ENCODE results near the gene BMERB1.
"Not testable (repeated sequence)": the region's sequence is repeated elsewhere in the genome, so short reads cannot be mapped to it uniquely, and the experiment has no call there.

Gene BMERB1

DNA sequence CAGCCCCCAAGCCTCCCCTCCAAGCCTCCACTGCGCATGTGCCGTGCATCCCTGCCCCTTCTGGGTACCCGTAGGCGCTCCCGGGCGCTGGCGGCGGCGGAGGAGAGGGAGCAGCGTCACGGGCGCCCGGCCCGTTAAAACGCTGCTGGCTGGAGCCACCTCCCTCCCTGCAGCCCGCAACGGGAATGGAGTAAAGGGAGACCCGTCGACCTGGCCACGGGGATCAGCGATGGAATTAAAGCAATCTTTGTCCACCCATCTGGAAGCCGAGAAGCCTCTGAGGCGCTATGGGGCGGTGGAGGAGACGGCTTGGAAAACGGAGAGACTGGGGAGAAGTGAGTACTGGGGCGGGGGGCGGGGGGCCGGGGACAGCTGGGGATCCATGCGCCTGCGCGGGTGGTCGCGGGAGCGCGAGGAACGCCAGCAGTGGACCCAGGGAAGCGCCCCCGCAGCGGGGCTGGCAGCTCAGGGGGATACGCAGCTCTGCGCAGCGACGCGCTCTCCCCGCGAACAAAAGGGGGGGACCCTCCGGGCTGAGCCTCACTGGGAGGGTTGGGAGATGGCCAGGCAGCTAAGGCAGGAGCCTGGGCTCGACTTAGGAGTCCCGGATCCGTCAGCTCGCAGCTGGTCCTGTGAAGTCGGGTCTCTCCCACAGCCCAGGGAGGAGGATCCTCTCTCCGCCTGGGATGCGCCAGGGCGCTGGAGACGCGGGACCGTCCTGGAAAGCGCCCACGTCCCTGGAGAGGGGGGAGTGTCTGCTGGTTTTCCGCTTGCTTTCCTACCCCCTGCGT is at the start of gene BMERB1:
Gene BMERB1 (plus strand): TSS at position 164 of the 791 bp plus-strand sequence. CDS start 66 bp downstream, at position 230.
- DNase-seq = peak; percentile 88

DNA sequence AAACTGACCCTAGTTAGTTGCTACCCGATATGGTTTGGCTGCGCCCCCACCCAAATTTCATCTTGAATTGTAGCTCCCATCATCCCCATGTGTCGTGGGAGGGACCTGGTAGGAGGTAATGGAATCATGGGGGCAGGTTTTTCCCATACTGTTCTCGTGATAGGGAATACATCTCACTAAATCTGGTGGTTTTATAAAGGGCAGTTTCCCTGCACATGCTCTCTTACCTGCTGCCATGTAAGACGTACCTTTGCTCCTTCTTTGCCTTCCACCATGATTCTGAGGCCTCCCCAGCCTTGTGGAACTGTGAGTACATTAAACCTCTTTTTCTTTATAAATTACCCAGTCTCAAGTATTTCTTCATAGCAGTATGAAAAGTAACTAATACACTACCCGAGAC is 46.3 kb upstream of the BMERB1 start:
- DNase-seq = not testable (repeated sequence)

DNA sequence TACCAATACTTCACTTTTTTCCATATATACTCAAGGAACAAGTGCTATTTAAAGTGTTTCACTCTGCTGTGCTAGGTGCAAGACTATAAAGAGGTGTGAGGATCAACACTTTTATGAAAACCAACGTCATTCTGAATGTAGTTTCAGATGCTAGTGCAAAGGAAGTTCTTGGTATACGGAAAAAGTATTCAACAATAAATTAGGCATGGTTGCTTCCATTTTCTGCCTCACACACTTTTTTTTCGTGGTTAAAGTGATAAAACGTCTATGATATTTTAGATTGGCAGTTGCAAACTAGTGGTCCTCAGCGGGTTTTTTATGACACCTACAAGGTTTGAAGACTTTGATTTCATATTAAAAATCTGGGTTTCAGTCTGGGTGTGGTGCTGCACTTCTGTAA is 44.5 kb upstream of the BMERB1 start:
- DNase-seq = not testable (repeated sequence)

DNA sequence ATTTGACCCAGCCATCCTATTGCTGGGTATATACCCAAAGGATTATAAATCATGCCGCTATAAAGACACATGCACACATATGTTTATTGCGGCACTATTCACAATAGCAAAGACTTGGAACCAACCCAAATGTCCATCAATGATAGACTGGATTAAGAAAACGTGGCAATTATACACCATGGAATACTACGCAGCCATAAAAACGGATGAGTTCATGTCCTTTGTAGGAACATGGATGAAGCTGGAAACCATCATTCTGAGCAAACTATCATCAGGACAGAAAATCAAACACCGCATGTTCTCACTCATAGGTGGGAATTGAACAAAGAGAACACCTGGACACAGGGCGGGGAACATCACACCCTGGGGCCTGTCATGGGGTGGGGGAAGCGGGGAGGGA is 41.4 kb upstream of the BMERB1 start:
- not testable (repeated sequence) for DNase-seq

DNA sequence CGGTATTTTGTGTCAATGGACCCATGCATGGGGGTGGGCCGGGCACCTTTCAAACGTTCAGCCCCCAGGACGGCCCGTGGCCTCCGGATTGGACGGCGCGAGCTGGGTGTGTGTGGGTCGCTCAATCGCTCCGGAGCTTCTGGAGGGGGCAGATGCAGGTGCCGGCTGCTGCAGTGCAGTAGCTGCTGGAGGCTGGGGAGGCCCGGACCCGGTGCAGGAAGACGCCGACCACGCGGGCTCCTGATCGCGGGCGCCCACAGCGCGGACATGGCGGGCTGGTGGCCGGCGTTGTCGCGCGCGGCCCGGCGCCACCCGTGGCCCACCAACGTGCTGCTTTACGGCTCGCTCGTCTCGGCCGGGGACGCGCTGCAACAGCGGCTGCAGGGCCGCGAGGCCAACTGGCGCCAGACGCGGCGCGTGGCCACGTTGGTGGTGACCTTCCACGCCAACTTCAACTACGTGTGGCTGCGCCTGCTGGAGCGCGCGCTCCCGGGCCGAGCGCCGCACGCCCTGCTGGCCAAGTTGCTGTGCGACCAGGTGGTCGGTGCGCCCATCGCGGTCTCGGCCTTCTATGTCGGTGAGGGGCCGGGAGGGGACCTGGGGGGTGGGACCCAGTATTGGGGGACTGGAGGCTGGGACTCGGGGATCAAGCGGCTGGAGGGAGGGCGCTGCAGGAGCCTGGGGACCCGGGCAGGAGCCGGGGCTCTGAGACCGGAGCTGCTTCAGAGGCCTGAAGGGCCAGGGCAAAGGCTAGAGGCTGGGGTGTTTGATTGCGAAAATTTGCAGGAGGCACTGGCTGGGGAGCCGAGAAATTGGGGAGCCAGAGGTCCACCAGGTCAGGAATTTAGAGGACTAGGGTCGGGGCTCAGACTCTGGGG is 38.5 kb upstream of the BMERB1 start, which contains the start of gene MPV17L:
Gene MPV17L (plus strand): TSS at position 124 of the 878 bp plus-strand sequence. CDS start 144 bp downstream, at position 268.
- DNase-seq = peak; percentile 60

DNA sequence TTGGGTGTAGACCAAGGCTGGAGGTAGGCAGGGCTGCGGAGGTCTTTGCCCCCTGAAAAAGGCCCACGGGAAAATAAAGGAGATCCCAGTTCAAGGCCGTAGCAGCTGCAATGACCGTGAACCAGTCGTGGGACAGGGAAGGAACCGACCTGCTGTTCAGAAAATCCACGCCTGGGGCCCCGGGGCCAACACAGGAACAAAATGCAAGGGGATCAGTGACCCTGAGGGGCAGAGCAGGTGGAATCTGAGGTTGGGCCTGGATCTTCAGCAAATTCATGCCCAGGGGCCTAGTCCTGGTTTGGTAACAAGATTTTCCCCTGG is 37.9 kb upstream of the BMERB1 start:
- not testable (repeated sequence) for DNase-seq

DNA sequence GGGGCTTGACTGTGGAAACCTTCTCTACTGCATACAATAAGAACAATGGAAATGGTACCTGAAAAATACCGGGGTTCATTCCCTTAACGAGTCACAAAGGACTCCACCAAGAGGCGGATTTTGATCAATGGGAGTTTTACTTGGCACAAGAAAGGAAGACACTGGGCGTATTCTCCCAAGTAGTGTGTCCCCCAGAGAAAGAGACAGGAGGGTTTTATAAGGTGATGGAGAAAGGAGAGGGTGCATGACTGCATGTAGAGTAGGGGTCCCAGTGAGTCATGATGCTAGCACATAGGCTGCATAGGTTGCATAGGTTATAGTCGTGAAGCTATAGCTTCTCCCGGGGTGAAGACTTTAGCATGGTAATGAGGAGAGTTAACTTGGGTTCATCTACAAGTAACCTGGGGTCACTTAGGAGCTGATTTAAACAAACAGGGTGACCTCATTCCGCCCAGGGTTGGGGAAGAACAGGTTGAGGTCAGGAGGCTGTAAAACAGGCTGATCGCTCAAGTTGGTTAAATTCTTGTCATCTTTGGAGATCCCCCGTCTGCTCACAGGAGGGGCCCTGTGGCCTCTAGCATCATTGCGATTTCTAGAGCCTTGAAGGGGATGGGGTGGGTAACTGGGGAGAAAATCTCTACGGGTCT is 37.3 kb upstream of the BMERB1 start:
- no peak for DNase-seq

DNA sequence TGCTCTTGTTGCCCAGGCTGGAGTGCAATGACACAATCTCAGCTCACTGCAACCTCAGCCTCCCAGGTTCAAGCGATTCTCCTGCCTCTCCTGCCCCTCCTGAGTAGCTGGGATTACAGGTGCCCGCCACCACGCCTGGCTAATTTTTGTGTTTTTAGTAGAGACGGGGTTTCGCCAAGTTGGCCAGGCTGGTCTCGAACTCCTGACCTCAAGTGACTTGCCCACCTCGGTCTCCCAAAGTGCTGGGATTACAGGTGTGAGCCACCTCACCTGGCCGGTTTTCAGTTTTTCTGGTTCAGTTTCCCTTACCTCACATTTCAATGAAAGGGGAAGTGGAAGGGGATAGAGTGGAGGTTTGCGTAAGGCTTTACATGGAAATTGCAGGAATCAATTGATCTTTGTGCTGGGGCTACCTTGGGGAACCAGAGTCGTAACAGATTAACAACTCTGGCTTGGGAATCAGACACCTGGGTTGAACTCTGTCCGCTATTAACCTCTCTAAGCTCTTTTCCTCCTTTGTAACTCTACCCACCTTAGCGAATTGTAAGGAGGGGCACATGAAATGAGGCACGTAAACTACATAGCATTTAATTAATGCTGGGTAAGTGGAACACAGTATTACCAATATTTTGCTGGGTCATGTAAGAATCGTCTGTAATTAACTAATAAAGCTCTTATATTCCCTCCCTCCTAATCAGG is 35.6 kb upstream of the BMERB1 start:
- no peak for DNase-seq

DNA sequence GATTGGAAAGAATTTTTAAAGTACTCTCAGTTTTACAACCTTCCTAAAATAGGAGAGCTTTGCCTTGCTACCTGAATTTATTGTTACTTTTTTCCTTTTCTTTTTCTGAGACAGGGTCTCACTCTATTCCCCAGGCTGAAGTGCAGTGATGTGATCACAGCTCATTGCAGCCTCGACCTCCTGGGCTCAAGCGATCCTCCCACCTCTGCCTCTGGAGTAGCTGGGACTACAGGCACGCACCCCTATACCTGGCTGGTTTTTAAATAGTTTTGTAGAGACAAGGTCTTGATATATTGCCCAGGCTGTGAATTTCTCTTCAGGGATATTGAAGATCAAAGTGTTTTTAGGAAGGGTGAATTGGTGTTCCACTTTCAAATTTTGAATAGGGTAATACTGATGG is 35.1 kb upstream of the BMERB1 start:
- no peak for DNase-seq

DNA sequence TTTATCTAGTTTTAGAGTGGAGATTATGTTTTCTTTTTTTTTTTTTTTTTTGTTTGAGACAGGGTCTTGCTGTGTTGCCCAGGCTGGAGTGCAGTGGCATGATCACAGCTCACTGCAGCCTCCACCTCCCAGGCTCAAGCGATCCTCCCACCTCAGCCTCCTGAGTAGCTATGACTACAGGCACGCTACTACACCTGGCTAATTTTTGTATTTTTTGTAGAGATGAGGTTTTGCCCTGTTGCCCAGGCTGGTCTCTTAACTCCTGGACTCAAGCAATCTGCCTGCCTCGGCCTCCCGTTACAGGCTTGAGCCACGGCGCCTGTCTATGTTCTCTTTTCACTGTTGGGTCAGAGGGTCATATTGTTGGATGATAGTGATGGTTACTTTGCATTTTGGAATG is 34.1 kb upstream of the BMERB1 start:
- not testable (repeated sequence) for DNase-seq

DNA sequence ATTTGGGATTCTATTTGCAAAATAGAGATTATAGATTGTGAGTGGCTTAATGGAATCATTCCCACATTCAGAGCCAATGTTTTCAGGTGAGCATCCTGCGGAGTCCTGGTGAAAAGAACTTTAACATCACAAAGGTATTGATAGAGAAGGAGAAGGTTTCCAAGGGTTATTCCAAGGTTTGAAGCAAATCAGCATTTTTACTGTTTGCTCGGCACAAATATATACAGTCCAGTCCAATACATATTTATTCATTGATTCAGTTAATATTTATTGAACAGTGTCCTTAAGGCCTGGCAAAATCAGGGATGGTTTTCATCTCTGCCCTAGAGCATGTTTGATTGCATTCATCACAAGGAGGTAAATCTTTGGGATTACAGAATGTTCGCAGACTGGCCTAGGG is 32.4 kb upstream of the BMERB1 start:
- no peak for DNase-seq

DNA sequence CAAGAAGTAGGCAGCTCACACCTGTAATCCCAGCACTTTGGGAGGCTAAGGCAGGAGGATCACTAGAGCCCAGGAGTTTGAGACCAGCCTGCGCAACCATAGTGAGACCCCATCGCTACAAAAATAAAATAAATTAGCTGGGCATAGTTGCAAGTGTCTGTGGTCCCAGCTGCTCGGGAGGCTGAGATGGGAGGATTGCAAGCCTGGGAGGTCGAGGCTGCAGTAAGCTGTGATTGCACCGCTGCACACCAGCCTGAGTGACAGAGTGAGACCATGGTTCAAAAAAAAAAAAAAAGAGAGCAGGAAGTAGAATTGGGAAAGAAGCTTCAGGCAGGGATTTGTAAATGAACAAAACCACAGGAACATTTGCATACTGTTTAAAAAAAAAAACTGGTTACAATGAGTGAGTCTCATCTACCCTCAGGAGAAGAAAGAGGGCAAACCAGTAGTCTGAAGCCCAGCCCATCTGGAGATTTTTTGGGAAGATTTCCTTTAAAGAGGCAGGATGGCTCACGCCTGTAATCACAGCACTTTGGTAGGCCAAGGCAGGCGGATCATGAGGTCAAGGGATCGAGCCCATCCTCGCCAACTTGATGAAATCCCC is 30.9 kb upstream of the BMERB1 start:
- DNase-seq = no peak

DNA sequence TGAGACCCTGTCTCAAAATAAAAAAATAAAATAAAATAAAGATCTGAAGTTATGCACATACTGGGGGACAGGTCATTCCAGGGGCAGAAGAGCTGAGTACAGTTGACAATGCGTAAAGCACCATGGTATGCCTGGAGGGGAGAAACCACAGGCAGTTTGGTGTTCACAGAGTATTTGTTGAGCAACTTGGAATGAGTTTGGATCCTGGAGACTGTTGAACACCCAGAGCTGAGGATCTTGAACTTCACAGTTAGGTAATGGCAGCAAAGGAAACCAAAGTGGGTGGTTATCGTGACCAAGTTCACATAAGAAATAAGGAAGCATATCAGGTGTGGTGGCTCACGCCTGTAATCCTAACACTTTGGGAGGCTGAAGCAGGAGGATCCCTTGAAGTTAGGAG is 30.3 kb upstream of the BMERB1 start:
- not testable (repeated sequence) for DNase-seq

DNA sequence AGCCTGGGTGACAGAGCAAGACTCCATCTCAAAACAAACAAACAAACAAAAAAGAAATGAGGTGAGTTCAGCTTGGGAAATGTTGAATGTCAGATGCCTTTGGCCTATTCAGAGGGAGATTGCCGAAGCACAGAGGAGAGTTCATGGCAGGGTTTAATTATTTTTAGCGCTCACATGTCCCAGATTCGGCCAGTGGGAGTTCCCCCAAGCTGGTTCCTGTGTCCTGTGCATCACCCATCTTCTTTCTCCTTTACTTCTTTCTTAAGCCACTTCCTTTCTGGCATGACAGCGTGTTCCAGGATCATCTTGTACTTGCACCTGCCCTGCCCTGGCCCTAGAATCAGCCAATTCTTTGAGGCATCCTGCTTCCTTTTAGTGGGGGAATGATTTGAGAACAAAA is 29.6 kb upstream of the BMERB1 start:
- DNase-seq = no peak

DNA sequence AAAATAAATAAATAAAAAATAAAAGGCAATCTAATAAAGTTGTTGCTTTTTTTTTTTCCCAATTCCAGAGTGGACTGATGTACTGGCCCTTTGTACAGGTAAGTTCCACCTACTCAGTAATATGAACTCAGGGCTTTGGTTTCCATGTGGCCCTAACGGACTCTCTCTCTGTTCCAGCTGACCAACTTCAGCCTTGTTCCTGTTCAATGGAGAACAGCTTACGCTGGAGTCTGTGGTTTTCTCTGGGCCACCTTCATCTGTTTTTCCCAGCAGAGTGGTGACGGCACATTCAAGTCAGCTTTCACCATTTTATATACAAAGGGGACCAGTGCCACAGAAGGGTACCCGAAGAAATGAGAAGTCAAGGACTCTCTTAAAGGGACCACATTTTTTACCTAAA is 26.6 kb upstream of the BMERB1 start:
- DNase-seq = not testable (repeated sequence)

DNA sequence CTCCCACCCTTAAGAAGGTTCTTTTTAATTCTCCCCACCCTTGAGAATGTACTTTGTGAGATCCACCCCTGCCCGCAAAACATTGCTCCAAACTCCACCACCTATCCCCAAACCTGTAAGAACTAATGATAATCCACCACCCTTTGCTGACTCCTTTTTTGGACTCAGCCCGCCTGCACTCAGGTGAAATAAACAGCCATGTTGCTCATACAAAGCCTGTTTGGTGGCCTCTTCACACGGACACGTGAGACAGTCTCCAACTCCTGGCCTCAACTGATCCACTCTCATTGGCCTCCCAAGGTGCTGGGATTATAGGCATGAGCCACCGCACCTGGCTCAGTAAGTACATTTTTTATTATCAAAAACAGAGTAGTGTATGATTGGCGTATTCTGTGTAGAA is 24.9 kb upstream of the BMERB1 start:
- DNase-seq = not testable (repeated sequence)

DNA sequence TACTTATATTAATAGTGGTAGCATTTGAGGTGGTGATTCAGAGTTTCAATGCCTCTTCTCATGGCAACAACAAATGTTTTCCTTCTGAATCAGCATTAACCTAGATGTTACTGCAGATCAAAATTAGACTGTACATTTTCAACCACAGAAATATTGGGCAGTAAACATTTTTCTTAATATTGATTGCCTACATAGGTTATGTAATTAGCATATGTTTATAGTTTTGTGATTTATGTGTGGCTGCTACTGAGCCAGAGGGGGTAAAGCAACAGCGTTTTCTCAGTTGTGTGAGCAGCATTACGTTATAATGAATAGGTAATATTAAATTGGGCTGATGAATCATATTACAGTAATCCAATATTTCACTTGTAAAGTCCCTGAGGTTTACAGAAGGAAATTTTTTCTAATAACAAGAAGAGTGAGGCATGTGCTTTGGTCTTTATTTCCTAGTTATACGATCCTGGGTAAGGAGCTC is 18.8 kb upstream of the BMERB1 start:
- no peak for DNase-seq

DNA sequence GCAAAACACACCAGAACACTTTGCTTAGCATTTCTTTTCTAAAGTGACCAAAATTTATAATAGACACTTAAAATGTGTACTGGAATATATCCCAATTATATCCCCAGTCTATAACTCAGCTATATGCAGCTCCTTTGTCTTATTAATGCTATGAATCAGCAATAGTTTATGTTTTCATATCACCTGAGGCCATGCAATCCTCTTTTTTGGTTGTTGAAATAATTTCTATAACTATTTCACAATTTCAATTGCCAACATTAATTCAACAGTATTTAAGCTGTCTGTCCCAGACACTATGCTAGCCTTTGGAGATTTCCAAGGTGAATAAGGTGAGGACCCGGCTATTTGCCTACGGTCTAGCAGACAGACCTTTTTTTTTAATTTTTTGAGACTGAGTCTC is 17.2 kb upstream of the BMERB1 start:
- DNase-seq = no peak

DNA sequence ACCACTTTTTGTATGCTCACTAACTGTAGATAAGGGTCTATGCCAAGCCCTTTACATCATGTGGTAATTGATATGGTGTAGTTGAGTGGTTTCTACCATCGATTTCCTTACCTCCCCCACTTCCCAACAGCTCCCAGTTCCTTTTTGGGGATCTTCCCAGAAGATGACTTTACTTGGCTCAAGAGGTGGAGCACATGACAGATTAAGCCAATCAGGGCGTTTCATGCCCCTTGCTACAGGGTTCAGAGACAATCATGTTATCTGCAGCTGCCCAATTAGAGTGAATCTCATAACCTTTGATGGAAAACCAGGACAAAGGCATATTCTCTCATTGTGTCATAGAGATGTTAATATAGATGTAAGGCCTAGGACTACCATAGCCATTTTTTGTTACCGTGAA is 16.2 kb upstream of the BMERB1 start:
- DNase-seq = no peak

DNA sequence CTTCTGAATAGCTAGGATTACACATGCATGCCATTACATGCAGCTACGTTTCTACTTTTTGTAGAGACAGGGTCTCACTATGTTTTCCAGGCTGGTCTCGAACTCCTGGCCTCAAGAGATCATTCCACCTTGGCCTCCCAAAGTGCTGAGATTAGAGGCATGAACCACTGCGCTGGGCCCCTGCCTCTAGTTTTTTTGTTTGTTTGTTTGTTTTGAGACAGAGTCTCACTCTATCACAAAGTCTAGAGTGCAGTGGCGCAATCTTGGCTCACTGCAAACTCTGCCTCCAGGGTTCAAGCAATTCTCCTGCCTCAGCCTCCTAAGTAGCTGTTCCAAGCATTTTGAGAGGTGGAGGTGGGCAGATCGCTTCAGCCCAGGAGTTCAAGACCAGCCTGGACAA is 12.7 kb upstream of the BMERB1 start:
- not testable (repeated sequence) for DNase-seq

DNA sequence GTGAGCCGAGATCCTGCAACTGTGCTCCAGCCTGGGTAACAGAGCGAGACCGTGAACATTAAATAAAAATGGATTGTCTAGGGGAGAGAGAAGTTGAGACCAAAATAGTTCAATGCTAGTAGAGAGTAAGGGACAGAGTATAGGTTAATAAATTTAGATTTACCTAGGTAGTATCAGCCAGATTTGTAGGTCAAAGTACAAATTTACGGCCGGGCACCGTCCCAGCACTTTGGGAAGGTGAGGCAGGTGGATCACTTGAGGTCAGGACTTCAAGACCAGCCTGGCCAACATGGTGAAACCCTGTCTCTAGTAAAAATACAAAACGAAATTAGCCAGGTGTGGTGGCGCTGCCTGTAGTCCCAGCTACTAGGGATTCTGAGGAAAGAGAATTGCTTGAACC is 12.2 kb upstream of the BMERB1 start:
- no peak for DNase-seq

DNA sequence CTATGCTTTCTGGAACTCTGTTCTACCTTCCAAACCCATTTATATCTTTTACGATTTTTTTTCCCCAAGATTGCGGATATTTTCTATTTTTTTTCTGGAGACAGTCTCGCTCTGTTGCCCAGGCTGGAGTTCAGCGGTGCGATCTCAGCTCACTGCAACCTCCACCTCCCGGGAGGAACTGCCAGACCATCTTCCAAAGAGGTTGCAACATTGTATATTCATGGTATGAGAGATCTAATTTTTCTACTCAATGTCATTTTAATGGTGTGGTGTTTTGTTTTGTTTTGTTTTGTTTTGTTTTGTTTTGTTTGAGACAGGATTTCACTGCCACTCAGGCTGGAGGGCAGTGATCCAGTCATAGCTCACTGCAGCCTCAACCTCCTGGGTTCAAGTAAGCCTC is 8.5 kb upstream of the BMERB1 start:
- no peak for DNase-seq
